Stimulated activated CD8-positive, alpha-beta memory T cell treated with anti-CD3 and anti-CD28 coated beads, Interleukin-12 subunit alpha, Interleukin-12 subunit beta, amount 100 ng/mL, for 4 hours (primary cell): ENCODE data around the gene ZNF783.
"Not testable (repeated sequence)": the region's sequence is repeated elsewhere in the genome, so short reads cannot be mapped to it uniquely, and the experiment has no call there.

Source experiments
- DNase-seq: peaks from one replicate; pipeline ENCODE4 v3.0.0-alpha.2; 2020; ENCODE audit warnings: low read depth

The ZNF783 gene

GRCh38 chr7:149330914-149331567 lies 69.0 kb downstream of the ZNF783 start:
- DNase-seq = no peak

GRCh38 chr7:149332602-149333320 lies 70.8 kb downstream of the ZNF783 start:
- DNase-seq = not testable (repeated sequence)

- DNase-seq = no peak
Measured at GRCh38 chr7:149333321-149333717, 71.3 kb downstream of the ZNF783 start.

- DNase-seq = no peak
Measured at GRCh38 chr7:149334219-149334618, 72.2 kb downstream of the ZNF783 start.
